Breast epithelium (tissue), 4 donors: ENCODE results near the gene CPA5. TPM values are rescaled to one million over a fixed set of nuclear protein-coding genes. Genes with fewer than 3 reads are reported as not detected.

ENCODE experiments used
- DNase-seq, 2 donors: peaks; one replicate each; pipeline ENCODE4 v3.0.0-alpha.2; 2019; ENCODE audit warnings: low spot score in 2 of 2
- H3K27ac ChIP-seq, 2 donors: fragments of 200-600 bp; sonication (generic) in 1 of 2; one replicate each; pipeline ENCODE4 v1.5.1; 2016 to 2019; ENCODE audit warnings: mild to moderate bottlenecking in 1 of 2
- H3K27me3 ChIP-seq, 2 donors: fragments of 200-600 bp; sonication (generic) in 1 of 2; one replicate each; pipeline versions ENCODE4 v1.5.1 to v1.6.0; 2017 to 2019; ENCODE audit warnings: control low read depth in 1 of 2, mild to moderate bottlenecking in 1 of 2
- H3K36me3 ChIP-seq: fragments of 200-600 bp; one replicate; pipeline ENCODE4 v1.5.1; 2019
- H3K4me1 ChIP-seq, 2 donors: fragments of 200-600 bp; sonication (generic); one replicate each; pipeline ENCODE4 v1.5.1; 2016 to 2019; ENCODE audit warnings: control low read depth in 1 of 2
- H3K4me3 ChIP-seq, 3 donors: fragments of 200-600 bp; sonication (generic); 1 replicate in 2 of 3; 2 replicates in 1 of 3; pipeline ENCODE4 v1.5.1; 2016 to 2019; ENCODE audit warnings: mild to moderate bottlenecking in 3 of 3, moderate library complexity in 2 of 3
- H3K9me3 ChIP-seq, 2 donors: fragments of 200-600 bp; sonication (generic) in 1 of 2; one replicate each; pipeline ENCODE4 v1.5.1; 2016 to 2019; ENCODE audit warnings: control low read depth in 1 of 2
- CTCF ChIP-seq, 3 donors: fragments of 450-650 bp; IDR thresholded peaks; one replicate each; pipeline ENCODE4 v1.5.1; 2016 to 2017; ENCODE audit warnings: antibody characterized with exemption in 3 of 3, mild to moderate bottlenecking in 3 of 3, moderate library complexity in 3 of 3
- POLR2A ChIP-seq: fragments of 450-650 bp; IDR thresholded peaks from one replicate; pipeline ENCODE4 v1.6.1; 2016; ENCODE audit warnings: antibody characterized with exemption, mild to moderate bottlenecking, moderate library complexity
- POLR2AphosphoS5 ChIP-seq, 3 donors: sonication (generic); formaldehyde crosslinking; IDR thresholded peaks; one replicate each; pipeline ENCODE4 v1.6.1; 2017; ENCODE audit warnings: antibody characterized with exemption in 3 of 3
- intact Hi-C: fragments of 100-400 bp; cut with DNase I; formaldehyde crosslinking; loops from one replicate; pipeline ENCODE4 v1.15.1; 2023; ENCODE audit warnings: low total_unique reads
- total RNA-seq, 3 donors: library from RNA; depleted of rRNA; stranded (reverse); fragments of >200 nt; gene quantifications; one replicate each; pipeline ENCODE4 v1.1.0, GENCODE V29; 2016

Gene CPA5
- total RNA-seq, 3 donors from 2014 or later: not detected

- intact Hi-C loops: no loop called here
- TF ChIP-seq POLR2A (no peak), POLR2AphosphoS5 (IDR thresholded peaks at IDR 0.05) (no peak), CTCF (IDR thresholded peaks at IDR 0.05) (no peak)
- no peaks in the 10 kb centered on the region for H3K36me3 ChIP-seq
- H3K27ac ChIP-seq: no peak overlapping the region
- peaks cover 0 to 3% of the 10 kb centered on the region in 2 donors for H3K4me1 ChIP-seq
- no peak for DNase-seq
- no peaks in the 10 kb centered on the region for H3K27me3 ChIP-seq
- H3K4me3 ChIP-seq: no peak overlapping the region
- no peaks in the 10 kb centered on the region for H3K9me3 ChIP-seq
Observed at GRCh38 chr7:130405003-130405402, 60.4 kb downstream of the CPA5 start.

GRCh38 chr7:130409067-130409711 lies 64.6 kb downstream of the CPA5 start:
- TF ChIP-seq POLR2A: no peak
- TF ChIP-seq POLR2AphosphoS5 (IDR thresholded peaks at IDR 0.05): no peak
- TF ChIP-seq CTCF (IDR thresholded peaks at IDR 0.05): no peak
- Histone ChIP-seq H3K36me3 (no peaks in the 10 kb centered on the region), H3K4me3 (no peak overlapping the region), H3K9me3 (no peaks in the 10 kb centered on the region), H3K27me3 (no peaks in the 10 kb centered on the region), H3K4me1 (no peaks in the 10 kb centered on the region), H3K27ac (no peak overlapping the region)
- intact Hi-C loops: no loop called here
- DNase-seq: no peak

- TF ChIP-seq CTCF (IDR thresholded peaks at IDR 0.05): no peak
- no peak for TF ChIP-seq POLR2A
- no peak for TF ChIP-seq POLR2AphosphoS5 (IDR thresholded peaks at IDR 0.05)
- Histone ChIP-seq H3K4me1 (no peaks in the 10 kb centered on the region), H3K27me3 (no peaks in the 10 kb centered on the region), H3K4me3 (no peak overlapping the region), H3K36me3 (no peaks in the 10 kb centered on the region), H3K27ac (no peak overlapping the region), H3K9me3 (no peaks in the 10 kb centered on the region)
- intact Hi-C loops: no loop called here
- no peak for DNase-seq
Observed at GRCh38 chr7:130409712-130410072, 65.1 kb downstream of the CPA5 start.

- Histone ChIP-seq H3K27me3 (no peaks in the 10 kb centered on the region), H3K27ac (no peak overlapping the region), H3K9me3 (no peaks in the 10 kb centered on the region), H3K4me1 (no peaks in the 10 kb centered on the region), H3K4me3 (no peak overlapping the region), H3K36me3 (no peaks in the 10 kb centered on the region)
- intact Hi-C loops: no loop called here
- no peak for DNase-seq
- TF ChIP-seq POLR2AphosphoS5 (IDR thresholded peaks at IDR 0.05): no peak
- TF ChIP-seq POLR2A: no peak
- TF ChIP-seq CTCF (IDR thresholded peaks at IDR 0.05): no peak
Observed at GRCh38 chr7:130410868-130411541, 66.4 kb downstream of the CPA5 start.

GRCh38 chr7:130413201-130413600 lies 68.6 kb downstream of the CPA5 start:
- Histone ChIP-seq H3K9me3 (no peaks in the 10 kb centered on the region), H3K36me3 (no peaks in the 10 kb centered on the region), H3K27me3 (no peaks in the 10 kb centered on the region), H3K27ac (no peak overlapping the region), H3K4me3 (no peak overlapping the region), H3K4me1 (no peaks in the 10 kb centered on the region)
- no peak for TF ChIP-seq CTCF (IDR thresholded peaks at IDR 0.05)
- TF ChIP-seq POLR2AphosphoS5 (IDR thresholded peaks at IDR 0.05): no peak
- no peak for TF ChIP-seq POLR2A
- DNase-seq: no peak
- intact Hi-C loops: no loop called here
